Ishikawa (cell line): Measurements from ENCODE around the gene DNAJC6.

Source experiments
- CEBPB ChIP-seq: IDR thresholded peaks from 2 replicates; pipeline ENCODE4 v1.6.1; 2012
- CREB1 ChIP-seq: IDR thresholded peaks from 2 replicates; pipeline ENCODE4 v1.6.1; 2012; ENCODE audit warnings: low read depth
- EP300 ChIP-seq: IDR thresholded peaks from 2 replicates; pipeline ENCODE4 v1.6.1; 2012; ENCODE audit warnings: borderline replicate concordance
- FOXM1 ChIP-seq: IDR thresholded peaks from 2 replicates; pipeline ENCODE4 v1.6.1; 2012; ENCODE audit warnings: low read depth, borderline replicate concordance
- RAD21 ChIP-seq: IDR thresholded peaks from 2 replicates; pipeline ENCODE4 v1.6.1; 2012; ENCODE audit warnings: low read depth
- TAF1 ChIP-seq: IDR thresholded peaks from 2 replicates; pipeline ENCODE4 v1.6.1; 2012; ENCODE audit warnings: low read depth, mild to moderate bottlenecking
- TCF12 ChIP-seq: IDR thresholded peaks from 2 replicates; pipeline ENCODE4 v1.6.1; 2012; ENCODE audit warnings: low read depth
- YY1 ChIP-seq: IDR thresholded peaks from 2 replicates; pipeline ENCODE4 v1.6.1; 2012; ENCODE audit warnings: low read depth
- TF ChIP-seq, protein P1 (sequence below): IDR thresholded peaks from 2 replicates; pipeline ENCODE4 v1.6.1; 2012
- TF ChIP-seq, protein P2 (sequence below): IDR thresholded peaks from 2 replicates; pipeline ENCODE4 v1.6.1; 2012; ENCODE audit warnings: low read depth, mild to moderate bottlenecking

DNA sequence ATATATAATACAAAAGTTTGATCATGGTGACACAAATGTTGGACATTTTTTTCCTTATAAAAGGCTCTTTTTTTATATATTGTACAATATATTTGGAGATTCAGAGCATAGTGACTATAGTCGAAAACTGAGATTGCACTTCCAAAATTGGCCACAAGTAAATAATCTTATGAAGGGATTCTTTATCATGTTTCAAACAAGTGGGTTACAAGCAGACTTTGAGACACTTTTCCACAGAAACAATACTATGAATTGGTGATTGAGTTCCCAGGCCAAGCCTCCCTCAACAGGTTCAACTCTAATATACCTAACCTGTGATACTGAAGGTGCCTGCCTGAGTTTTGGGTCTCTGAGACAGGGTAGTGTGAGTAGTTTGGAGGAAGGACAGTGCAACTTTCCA is 124.9 kb downstream of the DNAJC6 start:
- TF ChIP-seq RAD21 = no peak
- TF ChIP-seq, protein P1, sequence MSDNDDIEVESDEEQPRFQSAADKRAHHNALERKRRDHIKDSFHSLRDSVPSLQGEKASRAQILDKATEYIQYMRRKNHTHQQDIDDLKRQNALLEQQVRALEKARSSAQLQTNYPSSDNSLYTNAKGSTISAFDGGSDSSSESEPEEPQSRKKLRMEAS = no peak
- TF ChIP-seq CEBPB = no peak
- TF ChIP-seq YY1 = no peak
- no peak for TF ChIP-seq TCF12
- no peak for TF ChIP-seq EP300
- no peak for TF ChIP-seq FOXM1
- TF ChIP-seq CREB1 = no peak
- TF ChIP-seq, protein P2, sequence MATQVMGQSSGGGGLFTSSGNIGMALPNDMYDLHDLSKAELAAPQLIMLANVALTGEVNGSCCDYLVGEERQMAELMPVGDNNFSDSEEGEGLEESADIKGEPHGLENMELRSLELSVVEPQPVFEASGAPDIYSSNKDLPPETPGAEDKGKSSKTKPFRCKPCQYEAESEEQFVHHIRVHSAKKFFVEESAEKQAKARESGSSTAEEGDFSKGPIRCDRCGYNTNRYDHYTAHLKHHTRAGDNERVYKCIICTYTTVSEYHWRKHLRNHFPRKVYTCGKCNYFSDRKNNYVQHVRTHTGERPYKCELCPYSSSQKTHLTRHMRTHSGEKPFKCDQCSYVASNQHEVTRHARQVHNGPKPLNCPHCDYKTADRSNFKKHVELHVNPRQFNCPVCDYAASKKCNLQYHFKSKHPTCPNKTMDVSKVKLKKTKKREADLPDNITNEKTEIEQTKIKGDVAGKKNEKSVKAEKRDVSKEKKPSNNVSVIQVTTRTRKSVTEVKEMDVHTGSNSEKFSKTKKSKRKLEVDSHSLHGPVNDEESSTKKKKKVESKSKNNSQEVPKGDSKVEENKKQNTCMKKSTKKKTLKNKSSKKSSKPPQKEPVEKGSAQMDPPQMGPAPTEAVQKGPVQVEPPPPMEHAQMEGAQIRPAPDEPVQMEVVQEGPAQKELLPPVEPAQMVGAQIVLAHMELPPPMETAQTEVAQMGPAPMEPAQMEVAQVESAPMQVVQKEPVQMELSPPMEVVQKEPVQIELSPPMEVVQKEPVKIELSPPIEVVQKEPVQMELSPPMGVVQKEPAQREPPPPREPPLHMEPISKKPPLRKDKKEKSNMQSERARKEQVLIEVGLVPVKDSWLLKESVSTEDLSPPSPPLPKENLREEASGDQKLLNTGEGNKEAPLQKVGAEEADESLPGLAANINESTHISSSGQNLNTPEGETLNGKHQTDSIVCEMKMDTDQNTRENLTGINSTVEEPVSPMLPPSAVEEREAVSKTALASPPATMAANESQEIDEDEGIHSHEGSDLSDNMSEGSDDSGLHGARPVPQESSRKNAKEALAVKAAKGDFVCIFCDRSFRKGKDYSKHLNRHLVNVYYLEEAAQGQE = no peak
- TF ChIP-seq TAF1 = no peak
